ENCODE results near the gene GIPC2. TPM values are rescaled to one million over a fixed set of nuclear protein-coding genes. Genes with fewer than 3 reads are reported as not detected.

GIPC2 gene
- total and polyA plus RNA-seq, 2 donors (not counting 1 experiment from before 2014, with no cell fraction given): 0.50 to 0.56 TPM

DNA sequence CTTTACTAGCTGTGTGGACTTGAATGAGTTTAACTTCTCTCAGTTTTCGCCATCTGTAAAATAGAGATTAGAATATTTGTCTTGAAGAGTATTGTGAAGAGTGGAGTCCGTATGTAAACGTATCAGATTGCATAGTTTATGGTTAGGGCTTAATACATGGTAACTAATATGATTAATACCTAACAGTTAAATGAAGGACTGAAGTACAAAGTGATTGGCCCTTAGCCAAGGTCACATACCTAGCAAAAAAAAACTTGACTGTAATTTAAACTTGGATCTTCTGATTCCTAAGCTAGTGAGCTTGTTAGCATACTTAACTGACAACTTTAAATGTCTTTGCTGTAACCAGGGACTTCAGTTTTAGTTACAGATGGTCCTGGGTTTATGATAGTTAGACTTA is 1.9 kb downstream of the GIPC2 start:
- Histone ChIP-seq H2AFZ (ENCODE audit: low read length) (no peak overlapping the region), H3K79me2 (ENCODE audit: control insufficient read depth, insufficient read depth, low read length) (no peaks in the 10 kb centered on the region), H3K9me3 (ENCODE audit: control insufficient read depth, insufficient read depth, low read depth, low read length) (no peaks in the 10 kb centered on the region), H3K27me3 (ENCODE audit: control insufficient read depth, insufficient read depth, low read length) (no peaks in the 10 kb centered on the region), H4K20me1 (ENCODE audit: control insufficient read depth, extremely low read depth, insufficient read depth, low read length) (no peaks in the 10 kb centered on the region), H3K4me3 (replicated peaks in 1 of 4; ENCODE audit: control extremely low read depth in 1 of 4, insufficient read depth in 1 of 4, low read depth in 3 of 4, low read length in 4 of 4) (no peak overlapping the region), H3K4me1 (ENCODE audit: control insufficient read depth, extremely low read depth, insufficient read depth, low read length) (no peaks in the 10 kb centered on the region), H3K9ac (ENCODE audit: insufficient read depth, low read length) (no peak overlapping the region), H3K27ac (ENCODE audit: insufficient read depth, low read length) (no peak overlapping the region), H3K4me2 (ENCODE audit: extremely low read depth, insufficient read depth, low read length) (no peak overlapping the region), H3K36me3 (ENCODE audit: control insufficient read depth, insufficient read depth, low read length) (no peaks in the 10 kb centered on the region)
- no peak for DNase-seq (ENCODE audit: low read depth in 2 of 2)
- TF ChIP-seq, protein P1, sequence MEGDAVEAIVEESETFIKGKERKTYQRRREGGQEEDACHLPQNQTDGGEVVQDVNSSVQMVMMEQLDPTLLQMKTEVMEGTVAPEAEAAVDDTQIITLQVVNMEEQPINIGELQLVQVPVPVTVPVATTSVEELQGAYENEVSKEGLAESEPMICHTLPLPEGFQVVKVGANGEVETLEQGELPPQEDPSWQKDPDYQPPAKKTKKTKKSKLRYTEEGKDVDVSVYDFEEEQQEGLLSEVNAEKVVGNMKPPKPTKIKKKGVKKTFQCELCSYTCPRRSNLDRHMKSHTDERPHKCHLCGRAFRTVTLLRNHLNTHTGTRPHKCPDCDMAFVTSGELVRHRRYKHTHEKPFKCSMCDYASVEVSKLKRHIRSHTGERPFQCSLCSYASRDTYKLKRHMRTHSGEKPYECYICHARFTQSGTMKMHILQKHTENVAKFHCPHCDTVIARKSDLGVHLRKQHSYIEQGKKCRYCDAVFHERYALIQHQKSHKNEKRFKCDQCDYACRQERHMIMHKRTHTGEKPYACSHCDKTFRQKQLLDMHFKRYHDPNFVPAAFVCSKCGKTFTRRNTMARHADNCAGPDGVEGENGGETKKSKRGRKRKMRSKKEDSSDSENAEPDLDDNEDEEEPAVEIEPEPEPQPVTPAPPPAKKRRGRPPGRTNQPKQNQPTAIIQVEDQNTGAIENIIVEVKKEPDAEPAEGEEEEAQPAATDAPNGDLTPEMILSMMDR (conservative IDR thresholded peaks at IDR 0.05 in 1 of 2, IDR thresholded peaks at IDR 0.05 in 1 of 2; ENCODE audit: low read depth in 1 of 2, low read length in 2 of 2): no peak
- TF ChIP-seq EZH2 (IDR thresholded peaks at IDR 0.05; ENCODE audit: low read length, missing control alignments): no peak

DNA sequence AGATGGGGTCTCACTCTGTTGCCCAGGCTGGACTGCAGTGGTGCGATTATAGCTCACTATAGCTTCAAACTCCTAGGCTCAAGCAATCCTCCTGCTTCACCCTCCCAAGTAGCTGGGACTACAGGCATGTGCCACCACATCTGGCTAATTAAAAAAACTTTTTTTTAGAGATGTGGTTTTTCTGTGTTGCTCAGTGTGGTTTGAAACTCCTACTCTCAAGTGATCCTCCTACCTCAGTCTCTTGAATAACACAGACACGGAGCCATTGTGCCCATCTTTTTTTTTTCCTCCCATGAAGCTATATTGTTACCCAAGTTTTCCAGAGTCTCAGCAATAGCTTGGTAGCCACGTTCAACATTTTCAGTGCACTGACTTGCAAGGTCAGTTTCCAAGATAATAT is 2.7 kb downstream of the GIPC2 start:
- Histone ChIP-seq H2AFZ (ENCODE audit: low read length) (no peak overlapping the region), H3K4me3 (replicated peaks in 1 of 4; ENCODE audit: control extremely low read depth in 1 of 4, insufficient read depth in 1 of 4, low read depth in 3 of 4, low read length in 4 of 4) (no peak overlapping the region), H3K9me3 (ENCODE audit: control insufficient read depth, insufficient read depth, low read depth, low read length) (no peaks in the 10 kb centered on the region), H3K4me2 (ENCODE audit: extremely low read depth, insufficient read depth, low read length) (no peak overlapping the region), H3K27ac (ENCODE audit: insufficient read depth, low read length) (no peak overlapping the region), H3K36me3 (ENCODE audit: control insufficient read depth, insufficient read depth, low read length) (no peaks in the 10 kb centered on the region), H3K9ac (ENCODE audit: insufficient read depth, low read length) (no peak overlapping the region), H4K20me1 (ENCODE audit: control insufficient read depth, extremely low read depth, insufficient read depth, low read length) (no peaks in the 10 kb centered on the region), H3K79me2 (ENCODE audit: control insufficient read depth, insufficient read depth, low read length) (no peaks in the 10 kb centered on the region), H3K27me3 (ENCODE audit: control insufficient read depth, insufficient read depth, low read length) (no peaks in the 10 kb centered on the region), H3K4me1 (ENCODE audit: control insufficient read depth, extremely low read depth, insufficient read depth, low read length) (no peaks in the 10 kb centered on the region)
- no peak for TF ChIP-seq EZH2 (IDR thresholded peaks at IDR 0.05; ENCODE audit: low read length, missing control alignments)
- no peak for DNase-seq (ENCODE audit: low read depth in 2 of 2)

DNA sequence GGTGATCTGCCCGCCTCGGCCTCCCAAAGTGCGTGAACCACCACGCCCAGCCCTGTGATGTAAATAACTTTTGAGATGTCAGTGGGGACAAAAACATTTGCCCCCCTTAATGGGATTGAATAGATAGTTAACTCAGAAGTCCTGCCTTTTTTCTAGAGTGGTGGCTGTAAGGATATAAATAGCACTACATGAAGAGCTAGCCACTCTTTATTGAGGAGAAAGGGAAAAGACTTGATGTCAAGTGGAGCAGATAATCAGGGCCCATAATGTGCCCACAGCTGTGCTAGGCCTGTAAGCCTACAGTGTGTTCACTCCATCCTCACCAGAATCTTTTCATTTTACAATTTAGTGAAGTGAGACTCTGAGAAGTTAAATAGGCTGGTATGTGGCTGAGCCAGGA is 3.6 kb downstream of the GIPC2 start:
- TF ChIP-seq, protein P1 (conservative IDR thresholded peaks at IDR 0.05 in 1 of 2, IDR thresholded peaks at IDR 0.05 in 1 of 2; ENCODE audit: low read depth in 1 of 2, low read length in 2 of 2): no peak
- TF ChIP-seq EZH2 (IDR thresholded peaks at IDR 0.05; ENCODE audit: low read length, missing control alignments): no peak
- no peaks in the 10 kb centered on the region for H3K79me2 ChIP-seq (ENCODE audit: control insufficient read depth, insufficient read depth, low read length)
- DNase-seq (ENCODE audit: low read depth in 2 of 2): no peak
- no peaks in the 10 kb centered on the region for H3K9me3 ChIP-seq (ENCODE audit: control insufficient read depth, insufficient read depth, low read depth, low read length)
- no peaks in the 10 kb centered on the region for H3K27me3 ChIP-seq (ENCODE audit: control insufficient read depth, insufficient read depth, low read length)
- no peak overlapping the region for H3K9ac ChIP-seq (ENCODE audit: insufficient read depth, low read length)
- no peaks in the 10 kb centered on the region for H3K4me1 ChIP-seq (ENCODE audit: control insufficient read depth, extremely low read depth, insufficient read depth, low read length)
- no peak overlapping the region for H2AFZ ChIP-seq (ENCODE audit: low read length)
- no peaks in the 10 kb centered on the region for H3K36me3 ChIP-seq (ENCODE audit: control insufficient read depth, insufficient read depth, low read length)
- no peak overlapping the region for H3K4me2 ChIP-seq (ENCODE audit: extremely low read depth, insufficient read depth, low read length)
- no peak overlapping the region for H3K27ac ChIP-seq (ENCODE audit: insufficient read depth, low read length)
- no peaks in the 10 kb centered on the region for H4K20me1 ChIP-seq (ENCODE audit: control insufficient read depth, extremely low read depth, insufficient read depth, low read length)
- H3K4me3 ChIP-seq (replicated peaks in 1 of 4; ENCODE audit: control extremely low read depth in 1 of 4, insufficient read depth in 1 of 4, low read depth in 3 of 4, low read length in 4 of 4): no peak overlapping the region

All from fibroblast of lung (primary cell).